HG03039 (cell line): ENCODE measurements around the gene OCEL1.

Experiments
- ATAC-seq: cut with Tn5 transposase; IDR thresholded peaks from one replicate; pipeline ENCODE4 v1.9.1; 2021; ENCODE audit warnings: mild to moderate bottlenecking, moderate library complexity; ENCODE audit not compliant: unreplicated experiment

Gene OCEL1

DNA sequence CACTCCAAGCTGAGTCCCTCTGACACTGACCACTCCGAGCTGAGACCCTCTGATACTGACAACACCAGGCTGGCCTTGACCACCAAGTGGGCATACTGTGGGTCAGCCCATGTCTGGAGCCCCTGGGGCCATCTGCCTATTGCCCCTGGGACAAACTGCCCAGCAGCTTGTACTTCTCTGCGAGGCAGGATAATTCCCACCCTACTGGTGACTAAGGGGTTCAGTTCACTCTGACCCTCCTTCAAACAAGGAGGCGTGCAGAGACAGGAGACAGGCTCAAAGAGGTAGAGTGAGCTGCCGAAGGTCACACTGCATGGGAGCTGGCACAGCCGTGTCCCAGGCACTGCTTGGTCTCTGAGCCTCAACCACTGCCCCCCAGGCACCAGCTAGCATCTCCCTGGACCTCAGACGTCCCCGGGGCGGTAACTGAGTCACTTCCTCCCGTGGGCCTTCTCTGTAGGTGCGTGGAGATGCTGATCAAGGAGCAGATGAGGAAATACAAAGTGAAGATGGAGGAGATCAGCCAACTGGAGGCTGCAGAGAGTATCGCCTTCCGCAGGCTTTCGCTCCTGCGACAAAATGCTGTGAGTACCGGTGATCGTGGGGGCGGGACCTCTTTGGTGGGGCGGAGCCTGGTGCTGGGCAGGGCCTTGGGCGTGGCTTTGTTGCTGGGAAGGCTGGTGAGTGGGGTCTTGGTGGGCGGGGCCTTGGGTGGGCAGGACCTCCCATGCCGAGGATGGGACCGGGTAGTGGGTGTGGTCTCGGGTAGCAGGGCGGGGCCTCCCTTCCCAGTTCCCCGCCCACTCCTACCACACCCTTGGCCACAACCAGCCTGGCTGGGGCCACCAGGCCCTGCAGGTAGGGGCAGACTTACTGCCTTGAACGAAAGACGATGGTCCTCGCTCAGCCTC is 16.6 kb upstream of the OCEL1 start:
- no peak for ATAC-seq

GRCh38 chr19:17210296-17210695 is 15.7 kb upstream of the OCEL1 start:
- no peak for ATAC-seq

GRCh38 chr19:17211547-17212446 is 14.2 kb upstream of the OCEL1 start:
- no peak for ATAC-seq

GRCh38 chr19:17213334-17213733 is 12.7 kb upstream of the OCEL1 start:
- ATAC-seq, result no peak

- ATAC-seq, result no peak
These were observed 11.4 kb upstream of the OCEL1 start for GRCh38 chr19:17214508-17215126.

DNA sequence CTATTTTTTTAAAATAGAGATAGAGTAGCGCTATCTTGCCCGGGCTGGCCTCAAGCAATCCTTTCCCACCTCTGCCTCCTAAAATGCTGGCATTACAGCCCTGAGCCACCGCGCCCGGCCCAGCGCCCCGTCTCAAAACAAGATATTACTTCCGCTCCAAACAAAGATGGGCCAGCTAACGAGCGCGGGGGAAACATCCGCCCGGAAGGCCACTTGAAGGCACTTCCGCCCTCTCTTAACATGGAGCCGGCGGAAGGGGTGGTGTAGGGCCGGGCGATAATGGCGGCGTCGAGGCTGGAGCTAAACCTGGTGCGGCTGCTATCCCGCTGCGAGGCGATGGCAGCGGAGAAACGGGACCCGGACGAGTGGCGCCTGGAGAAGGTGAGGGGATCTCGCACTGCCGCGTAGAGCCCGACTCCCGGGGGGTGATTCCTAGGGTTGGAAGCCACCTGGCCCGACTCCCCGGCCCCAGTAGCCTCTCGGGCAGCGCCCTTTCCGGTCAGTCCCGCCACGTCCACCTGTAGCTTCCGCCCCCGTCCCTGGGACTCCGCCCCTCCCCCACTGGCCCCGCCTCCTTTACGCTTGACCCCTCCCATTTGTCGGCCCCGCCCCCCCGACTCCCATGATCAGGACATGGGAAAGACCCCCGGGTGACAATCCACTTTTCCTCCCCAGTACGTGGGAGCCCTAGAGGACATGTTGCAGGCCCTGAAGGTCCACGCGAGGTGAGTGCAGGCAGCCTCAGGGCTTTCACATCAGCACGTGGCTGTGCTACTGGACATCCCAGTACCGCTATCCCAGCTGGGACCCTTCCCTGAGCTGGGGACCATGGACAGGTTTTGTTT is 10.7 kb upstream of the OCEL1 start, which contains the start of gene USE1:
Gene USE1 (plus strand): TSS at position 231 of the 845 bp plus-strand sequence. CDS start 49 bp downstream, at position 280.
- ATAC-seq, result no peak

DNA sequence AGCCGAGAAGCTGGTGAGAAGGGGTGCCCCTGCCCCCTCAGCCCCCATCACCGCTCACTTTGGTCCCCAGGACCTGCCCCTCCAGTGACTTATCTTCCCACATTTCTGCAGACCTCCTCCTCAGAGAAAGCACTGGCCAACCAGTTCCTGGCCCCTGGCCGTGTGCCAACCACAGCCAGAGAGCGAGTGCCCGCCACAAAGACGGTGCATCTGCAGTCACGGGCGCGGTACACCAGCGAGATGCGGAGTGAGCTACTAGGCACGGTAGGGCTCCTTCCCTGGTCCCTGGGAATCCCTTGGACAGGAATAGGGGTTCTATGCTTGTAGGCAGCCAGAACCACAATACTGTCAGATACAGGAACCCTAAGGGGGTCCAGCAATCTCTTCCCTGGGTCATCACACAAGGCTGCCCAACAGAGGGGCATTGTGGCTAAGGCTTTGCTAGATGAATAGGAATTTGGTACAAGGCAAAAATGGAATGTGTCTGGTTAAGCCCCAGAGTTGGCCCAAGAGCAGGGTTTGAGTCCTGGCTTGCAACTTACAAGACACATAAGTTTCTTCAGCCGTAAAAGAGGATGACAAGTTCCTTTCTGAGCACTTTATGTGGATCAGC is 9.9 kb upstream of the OCEL1 start:
- ATAC-seq, result no peak

GRCh38 chr19:17219286-17219685 is 6.7 kb upstream of the OCEL1 start:
- ATAC-seq, result no peak

GRCh38 chr19:17220207-17220758 is 5.7 kb upstream of the OCEL1 start:
- ATAC-seq, result no peak

- ATAC-seq, result no peak
These were observed 973 bp upstream of the OCEL1 start for GRCh38 chr19:17225053-17225452.

GRCh38 chr19:17227798-17228367 is 1.9 kb downstream of the OCEL1 start:
- ATAC-seq, result no peak

GRCh38 chr19:17229890-17230289 is 3.9 kb downstream of the OCEL1 start:
- no peak for ATAC-seq

DNA sequence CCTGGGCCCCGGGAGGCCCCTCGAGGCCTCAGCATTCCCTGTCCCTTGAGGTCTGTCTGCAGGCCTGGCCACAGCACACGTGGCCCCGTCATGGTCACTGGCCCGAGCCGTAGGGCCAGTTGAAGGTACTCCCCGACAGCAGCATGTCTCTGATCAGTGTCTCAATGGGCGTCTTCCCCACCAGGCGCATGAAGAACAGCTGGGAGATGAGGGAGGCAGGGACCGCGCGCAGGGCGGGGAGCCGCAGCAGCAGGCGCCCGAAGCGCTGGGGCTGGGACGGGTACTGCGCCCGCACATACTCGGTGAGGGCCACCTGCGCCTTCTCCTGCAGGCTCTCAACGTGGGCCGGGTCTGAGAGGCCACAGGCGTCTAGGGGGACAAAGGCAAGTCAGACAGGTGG is 6.2 kb downstream of the OCEL1 start:
- no peak for ATAC-seq

GRCh38 chr19:17234911-17235299 is 8.9 kb downstream of the OCEL1 start:
- no peak for ATAC-seq

GRCh38 chr19:17235300-17235970 is 9.4 kb downstream of the OCEL1 start:
- no peak for ATAC-seq

DNA sequence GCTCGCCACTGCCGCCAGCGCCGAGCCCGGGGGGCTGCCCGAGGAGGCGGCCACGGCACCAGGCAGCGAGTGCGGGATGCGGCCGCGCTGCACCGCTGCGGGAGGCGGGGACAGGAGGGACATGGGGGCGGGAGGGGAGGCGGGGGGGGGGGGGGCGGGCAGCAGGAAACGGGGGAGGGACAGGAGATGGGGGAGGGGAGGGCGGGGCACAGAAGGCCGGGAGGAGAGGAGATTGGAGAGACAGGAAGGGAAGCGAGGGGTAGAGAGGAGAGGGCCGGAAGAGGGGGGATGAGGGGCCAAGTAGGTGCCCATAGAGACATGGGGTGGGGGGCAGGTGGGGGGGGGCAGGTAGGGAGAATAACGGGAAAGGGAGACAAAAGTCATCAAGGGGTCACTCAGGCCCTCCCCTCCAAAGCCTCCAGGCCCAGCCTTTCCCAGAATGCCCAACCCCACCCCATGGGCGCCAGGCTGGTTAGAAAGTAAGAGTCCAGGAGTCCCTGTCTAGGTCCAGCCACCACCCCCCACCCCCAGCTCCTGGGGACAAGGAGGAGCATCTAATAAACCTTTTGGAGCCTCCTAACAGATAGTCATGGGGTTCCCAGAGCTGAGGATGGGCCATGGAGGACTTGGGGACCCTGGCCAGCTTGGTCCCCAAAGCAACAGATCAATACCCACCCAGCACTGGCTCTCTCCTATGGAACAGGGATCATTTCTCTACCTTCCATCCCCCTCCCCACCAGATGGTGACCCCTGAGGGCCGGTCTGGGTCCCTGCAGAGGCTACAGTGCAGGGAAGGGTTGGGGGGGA is 10.1 kb downstream of the OCEL1 start:
- no peak for ATAC-seq

GRCh38 chr19:17236811-17237543 is 11.0 kb downstream of the OCEL1 start:
- no peak for ATAC-seq
